SW480 (cell line): ENCODE data around the gene PDCD5.
A peak's percentile ranks its signal among the peaks of the same experiment; 100 is the strongest.
"Not testable (repeated sequence)": the region's sequence is repeated elsewhere in the genome, so short reads cannot be mapped to it uniquely, and the experiment has no call there.

Source experiments
- DNase-seq: peaks from one replicate; pipeline ENCODE4 v3.0.0-alpha.2; 2016; ENCODE audit warnings: low spot score

Gene PDCD5

GRCh38 chr19:32580353-32580900 is 563 bp upstream of the PDCD5 start:
- no peak for DNase-seq

- DNase-seq = peak; percentile 37
These were observed 752 bp downstream of the PDCD5 start for GRCh38 chr19:32581705-32582179.

- DNase-seq = not testable (repeated sequence)
These were observed 6.9 kb downstream of the PDCD5 start for GRCh38 chr19:32587747-32588504.

GRCh38 chr19:32594021-32594420 is 13.0 kb downstream of the PDCD5 start:
- DNase-seq = no peak

GRCh38 chr19:32595491-32595890 is 14.5 kb downstream of the PDCD5 start:
- no peak for DNase-seq

- DNase-seq = no peak
These were observed 17.0 kb downstream of the PDCD5 start for GRCh38 chr19:32598022-32598421.

GRCh38 chr19:32599258-32599657 is 18.3 kb downstream of the PDCD5 start:
- no peak for DNase-seq

GRCh38 chr19:32599736-32600157 is 18.8 kb downstream of the PDCD5 start:
- DNase-seq = peak; percentile 67

- no peak for DNase-seq
These were observed 23.0 kb downstream of the PDCD5 start for GRCh38 chr19:32603961-32604360.

GRCh38 chr19:32605544-32605943 is 24.6 kb downstream of the PDCD5 start:
- no peak for DNase-seq

- no peak for DNase-seq
These were observed 25.3 kb downstream of the PDCD5 start for GRCh38 chr19:32606289-32606688.

GRCh38 chr19:32607479-32607878 is 26.5 kb downstream of the PDCD5 start:
- DNase-seq = no peak

GRCh38 chr19:32611161-32611560 is 30.2 kb downstream of the PDCD5 start:
- no peak for DNase-seq

GRCh38 chr19:32613008-32613407 is 32.0 kb downstream of the PDCD5 start:
- DNase-seq = no peak

- DNase-seq = no peak
These were observed 33.9 kb downstream of the PDCD5 start for GRCh38 chr19:32614916-32615315.

- DNase-seq = no peak
These were observed 34.6 kb downstream of the PDCD5 start for GRCh38 chr19:32615569-32615968.

GRCh38 chr19:32619051-32619685 is 38.2 kb downstream of the PDCD5 start:
- DNase-seq = no peak

- no peak for DNase-seq
These were observed 41.0 kb downstream of the PDCD5 start for GRCh38 chr19:32622002-32622401.

GRCh38 chr19:32624410-32624809 is 43.4 kb downstream of the PDCD5 start:
- no peak for DNase-seq

GRCh38 chr19:32626969-32627368 is 46.0 kb downstream of the PDCD5 start:
- DNase-seq = no peak

GRCh38 chr19:32627714-32628270 is 46.8 kb downstream of the PDCD5 start:
- no peak for DNase-seq

GRCh38 chr19:32630338-32630737 is 49.3 kb downstream of the PDCD5 start:
- DNase-seq = no peak

- DNase-seq = no peak
These were observed 50.4 kb downstream of the PDCD5 start for GRCh38 chr19:32631381-32631780.
